SK-N-MC (cell line): ENCODE measurements around the gene INAFM2.

Source experiments
- FOXP2 ChIP-seq: optimal IDR thresholded peaks from 2 replicates; pipeline ENCODE3; 2011; ENCODE audit warnings: mild to moderate bottlenecking, moderate library complexity; ENCODE audit not compliant: insufficient read depth; ENCODE audit errors: extremely low read length, control extremely low read depth
- POLR2AphosphoS5 ChIP-seq: IDR thresholded peaks from 2 replicates; pipeline ENCODE4 v1.6.1; 2012; ENCODE audit warnings: mild to moderate bottlenecking, low read depth, low read length, borderline replicate concordance

DNA sequence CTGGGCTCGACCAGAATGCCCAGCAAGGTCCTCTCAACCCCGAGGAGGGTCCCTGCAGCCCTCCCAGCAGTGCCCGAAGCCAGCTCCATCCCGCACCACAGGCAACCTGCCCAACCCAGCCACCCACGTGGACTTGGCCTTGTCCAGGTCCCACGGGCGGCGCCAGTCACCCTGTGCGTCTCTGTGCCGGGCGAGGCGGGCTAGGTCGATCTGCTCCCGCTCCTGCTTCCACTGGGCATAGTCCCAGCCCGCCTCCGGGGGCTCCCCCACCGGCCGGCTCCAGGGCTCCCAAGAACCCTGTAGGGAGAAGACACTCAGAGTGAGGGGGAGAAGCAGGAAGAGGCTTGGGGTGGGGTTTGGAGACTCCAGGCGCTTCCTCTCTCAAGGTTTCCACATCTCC is 14.1 kb downstream of the INAFM2 start:
- TF ChIP-seq POLR2AphosphoS5: no peak
- no peak for TF ChIP-seq FOXP2
